ENCODE measurements around the gene CLEC10A.

DNA sequence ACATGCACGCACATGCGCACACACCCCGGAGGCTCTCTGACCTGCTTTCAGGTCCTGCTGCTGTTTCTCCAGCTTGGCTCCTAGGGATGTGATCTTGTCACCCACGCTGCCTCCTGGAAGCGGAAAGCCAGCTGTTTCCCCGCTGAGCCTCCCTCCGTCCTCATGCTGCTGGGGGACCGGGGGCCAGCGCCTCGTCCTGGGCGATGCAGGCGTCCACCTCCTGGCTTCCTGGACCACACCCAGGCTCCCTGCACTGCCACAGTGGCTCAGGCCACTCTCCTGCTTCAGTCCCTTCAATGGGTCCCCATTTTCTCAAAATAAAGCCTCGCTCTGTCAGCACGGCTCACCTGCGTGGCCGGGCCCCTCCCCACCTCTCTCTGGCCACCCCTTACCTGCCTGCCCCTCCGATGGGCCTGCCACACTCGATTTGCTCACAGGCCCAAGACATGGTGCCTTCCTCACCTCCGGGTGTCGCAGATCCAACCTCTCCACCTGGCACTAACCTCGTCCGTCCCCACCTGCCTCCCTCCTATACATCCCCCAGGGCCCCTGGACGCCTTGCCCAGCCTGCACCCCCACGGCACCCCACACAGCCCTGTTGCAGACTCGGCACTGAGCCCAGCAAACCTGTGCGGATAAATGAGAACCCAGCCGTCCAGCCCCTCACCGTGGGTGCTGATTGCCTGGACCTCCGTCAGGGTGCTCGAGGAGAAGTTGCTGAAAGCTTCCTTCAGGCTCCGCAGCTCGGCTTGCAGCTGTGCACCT is 27.9 kb upstream of the CLEC10A start:
- TF ChIP-seq, protein P1, sequence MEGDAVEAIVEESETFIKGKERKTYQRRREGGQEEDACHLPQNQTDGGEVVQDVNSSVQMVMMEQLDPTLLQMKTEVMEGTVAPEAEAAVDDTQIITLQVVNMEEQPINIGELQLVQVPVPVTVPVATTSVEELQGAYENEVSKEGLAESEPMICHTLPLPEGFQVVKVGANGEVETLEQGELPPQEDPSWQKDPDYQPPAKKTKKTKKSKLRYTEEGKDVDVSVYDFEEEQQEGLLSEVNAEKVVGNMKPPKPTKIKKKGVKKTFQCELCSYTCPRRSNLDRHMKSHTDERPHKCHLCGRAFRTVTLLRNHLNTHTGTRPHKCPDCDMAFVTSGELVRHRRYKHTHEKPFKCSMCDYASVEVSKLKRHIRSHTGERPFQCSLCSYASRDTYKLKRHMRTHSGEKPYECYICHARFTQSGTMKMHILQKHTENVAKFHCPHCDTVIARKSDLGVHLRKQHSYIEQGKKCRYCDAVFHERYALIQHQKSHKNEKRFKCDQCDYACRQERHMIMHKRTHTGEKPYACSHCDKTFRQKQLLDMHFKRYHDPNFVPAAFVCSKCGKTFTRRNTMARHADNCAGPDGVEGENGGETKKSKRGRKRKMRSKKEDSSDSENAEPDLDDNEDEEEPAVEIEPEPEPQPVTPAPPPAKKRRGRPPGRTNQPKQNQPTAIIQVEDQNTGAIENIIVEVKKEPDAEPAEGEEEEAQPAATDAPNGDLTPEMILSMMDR (conservative IDR thresholded peaks at IDR 0.05; ENCODE audit: low read length): no peak
- TF ChIP-seq EZH2phosphoT487 (IDR thresholded peaks at IDR 0.05; ENCODE audit: borderline replicate concordance, low read depth, low read length): no peak

Measured in OCI-LY7 (cell line).